NCI-H510A treated with DMSO at 0.1 percent for 48 hours (cell line): ENCODE results near the gene PDIK1L.

Experiments used
- DNase-seq: peaks from one replicate; lab custom pipeline; 2025; lab: John Stamatoyannopoulos, UW

PDIK1L gene

DNA sequence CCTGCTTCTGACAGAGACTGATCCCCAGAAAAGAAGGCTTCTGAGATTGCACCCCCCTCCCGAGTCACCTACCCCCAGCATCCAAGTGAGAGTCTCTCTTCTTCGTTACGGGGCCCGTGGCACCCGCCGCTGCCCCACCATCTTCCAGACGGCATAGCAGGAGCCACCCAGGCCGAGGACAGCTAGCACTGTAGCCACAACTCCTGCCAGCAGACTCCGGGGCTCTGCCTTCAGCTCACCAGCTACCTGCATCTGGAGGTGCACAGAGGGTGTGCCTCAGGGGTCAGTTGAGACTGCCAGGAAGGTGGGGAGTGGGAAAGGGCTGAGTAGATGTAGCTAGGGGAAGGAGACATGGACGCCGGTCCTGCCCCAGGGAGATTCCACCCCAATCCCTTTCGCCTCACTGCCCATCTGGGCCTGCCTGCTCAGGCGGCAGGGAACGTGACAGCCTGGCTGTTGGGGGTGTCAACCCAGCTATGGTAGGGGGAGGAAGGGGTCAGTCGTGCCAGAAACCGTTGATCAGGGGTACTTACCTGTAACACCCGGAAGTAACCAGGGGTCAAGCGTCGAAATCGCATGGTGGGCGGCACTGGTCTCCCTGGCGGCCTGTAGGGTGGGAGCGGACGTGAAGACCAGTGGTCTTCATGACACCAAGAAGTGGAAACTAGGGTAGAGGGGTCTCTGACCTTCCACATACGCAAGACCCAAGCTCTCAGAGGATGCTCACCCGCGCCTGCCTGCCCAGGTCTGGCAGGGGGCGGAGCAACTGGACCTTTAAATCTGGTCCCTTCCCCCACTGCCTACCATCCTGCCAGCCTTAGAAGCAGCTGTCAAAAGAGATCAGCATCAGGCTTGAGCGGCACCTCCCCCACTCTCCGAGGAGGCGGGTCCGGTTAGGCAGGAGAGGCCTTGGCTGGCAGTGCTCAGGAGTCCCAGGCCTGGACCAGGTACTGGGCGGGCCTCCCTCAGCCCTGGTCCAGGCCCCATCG is 59.8 kb downstream of the PDIK1L start, which contains the start of gene ZNF593OS:
ZNF593OS (minus strand) TSS at position 749 of the 989 bp plus-strand sequence; CDS start at position 578, 171 bp downstream.
- DNase-seq = no peak
